Amniotic stem cell (primary cell): ENCODE measurements around the gene THTPA.

Experiments used
- DNase-seq: peaks from one replicate; lab custom pipeline; 2025; lab: John Stamatoyannopoulos, UW

Gene THTPA, protein sequence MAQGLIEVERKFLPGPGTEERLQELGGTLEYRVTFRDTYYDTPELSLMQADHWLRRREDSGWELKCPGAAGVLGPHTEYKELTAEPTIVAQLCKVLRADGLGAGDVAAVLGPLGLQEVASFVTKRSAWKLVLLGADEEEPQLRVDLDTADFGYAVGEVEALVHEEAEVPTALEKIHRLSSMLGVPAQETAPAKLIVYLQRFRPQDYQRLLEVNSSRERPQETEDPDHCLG

DNA sequence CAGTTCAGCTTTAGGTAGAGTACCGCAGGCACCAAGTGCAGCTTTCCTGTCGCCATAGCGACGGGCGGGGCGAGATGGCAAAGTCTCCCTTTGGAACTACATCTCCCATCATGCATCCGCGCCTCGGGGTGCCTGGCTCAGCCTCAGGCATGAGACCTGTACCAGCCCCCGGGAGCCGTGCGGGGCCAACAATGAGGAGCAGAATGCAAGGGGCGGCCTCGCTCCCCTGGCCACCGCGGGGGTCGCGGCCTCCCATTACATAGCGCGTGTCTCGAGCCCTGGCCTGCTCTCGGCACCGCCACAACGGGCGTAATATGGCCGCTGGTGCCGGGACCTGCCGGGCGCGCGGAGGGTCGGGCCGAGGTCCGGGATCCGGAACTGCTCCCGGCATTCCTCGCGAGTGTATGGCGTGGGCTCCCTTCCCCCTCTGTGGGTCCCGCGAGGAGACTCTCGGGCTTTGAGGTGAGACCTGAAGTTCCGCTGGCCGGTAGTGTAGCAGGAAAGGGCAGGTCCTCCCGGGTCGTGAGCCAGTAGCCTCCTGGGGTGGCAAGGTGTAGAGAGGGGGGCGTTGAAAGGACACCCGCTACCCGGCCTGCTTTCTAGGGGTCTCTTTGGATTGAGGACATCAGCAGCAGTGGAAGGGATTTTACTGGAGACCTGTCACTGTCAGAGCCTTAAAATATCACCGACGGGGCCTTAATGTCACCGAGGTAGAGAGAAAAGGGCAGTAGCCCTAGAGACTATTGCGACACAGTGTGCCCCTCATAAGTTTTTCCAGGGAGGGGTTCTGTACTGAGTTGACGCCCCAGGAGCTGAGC is at the start of gene THTPA:
Gene THTPA (plus strand): TSS at position 390 of the 818 bp plus-strand sequence. CDS start 487 bp downstream, outside the sequence.
- DNase-seq, result peak; percentile 71

DNA sequence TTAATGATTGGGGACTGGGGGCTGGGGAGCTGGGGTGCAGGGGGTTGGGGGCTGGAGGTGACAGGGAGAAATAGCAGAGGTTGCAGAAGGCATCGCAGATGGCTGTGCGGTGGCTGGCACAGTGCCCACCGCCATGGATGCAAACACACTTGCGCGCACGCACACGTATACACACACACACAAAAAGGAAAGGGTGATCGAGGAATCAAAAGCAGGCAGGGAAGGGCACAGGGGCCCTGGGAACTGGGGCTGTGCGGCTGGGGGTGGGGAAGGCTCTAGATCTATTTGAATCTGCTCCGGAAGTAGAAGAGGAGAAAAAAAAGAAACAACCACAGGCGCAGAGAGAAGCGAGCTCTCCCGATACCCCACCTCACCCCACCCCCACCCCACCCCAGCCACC is 43.9 kb upstream of the THTPA start:
- DNase-seq, result no peak

DNA sequence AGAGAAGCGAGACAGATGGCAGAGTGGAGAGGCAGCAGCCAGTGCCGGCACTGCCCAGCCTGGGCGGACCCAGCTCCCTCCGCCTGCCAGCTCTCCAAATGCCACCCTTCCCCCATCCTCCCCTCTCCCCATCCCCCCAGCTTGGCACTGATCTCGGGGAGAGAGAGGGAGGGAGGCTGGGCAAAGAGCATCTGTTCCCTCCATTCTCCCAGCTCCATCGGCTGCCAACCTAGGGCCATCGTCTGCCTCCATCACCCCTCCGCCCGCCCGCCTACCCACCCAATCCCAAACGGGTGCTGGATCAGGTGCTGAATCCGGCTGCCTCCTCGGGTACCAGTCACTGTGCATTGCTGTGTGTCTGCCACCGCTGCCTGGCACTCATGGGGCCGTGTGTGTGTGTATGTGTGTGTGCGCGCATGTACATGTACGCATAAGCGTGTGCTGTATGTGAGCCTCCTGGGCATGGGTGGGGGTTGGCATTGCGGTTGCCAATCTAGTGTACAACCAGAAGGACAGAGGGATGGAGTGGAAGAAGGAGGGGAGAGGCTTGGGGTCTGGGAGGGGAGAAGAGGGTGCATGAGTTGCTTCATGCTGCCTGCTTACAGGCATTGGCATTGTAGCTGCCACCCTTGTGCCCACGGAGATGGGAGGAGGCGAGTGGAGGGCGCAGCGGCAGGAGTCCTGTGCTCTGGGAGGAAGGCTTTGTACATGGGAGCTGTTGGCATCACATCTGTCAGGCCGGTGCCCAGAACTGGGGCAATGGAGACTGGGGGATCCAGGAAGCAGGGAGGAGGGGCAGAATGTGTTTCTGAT is 42.9 kb upstream of the THTPA start:
- DNase-seq, result no peak

DNA sequence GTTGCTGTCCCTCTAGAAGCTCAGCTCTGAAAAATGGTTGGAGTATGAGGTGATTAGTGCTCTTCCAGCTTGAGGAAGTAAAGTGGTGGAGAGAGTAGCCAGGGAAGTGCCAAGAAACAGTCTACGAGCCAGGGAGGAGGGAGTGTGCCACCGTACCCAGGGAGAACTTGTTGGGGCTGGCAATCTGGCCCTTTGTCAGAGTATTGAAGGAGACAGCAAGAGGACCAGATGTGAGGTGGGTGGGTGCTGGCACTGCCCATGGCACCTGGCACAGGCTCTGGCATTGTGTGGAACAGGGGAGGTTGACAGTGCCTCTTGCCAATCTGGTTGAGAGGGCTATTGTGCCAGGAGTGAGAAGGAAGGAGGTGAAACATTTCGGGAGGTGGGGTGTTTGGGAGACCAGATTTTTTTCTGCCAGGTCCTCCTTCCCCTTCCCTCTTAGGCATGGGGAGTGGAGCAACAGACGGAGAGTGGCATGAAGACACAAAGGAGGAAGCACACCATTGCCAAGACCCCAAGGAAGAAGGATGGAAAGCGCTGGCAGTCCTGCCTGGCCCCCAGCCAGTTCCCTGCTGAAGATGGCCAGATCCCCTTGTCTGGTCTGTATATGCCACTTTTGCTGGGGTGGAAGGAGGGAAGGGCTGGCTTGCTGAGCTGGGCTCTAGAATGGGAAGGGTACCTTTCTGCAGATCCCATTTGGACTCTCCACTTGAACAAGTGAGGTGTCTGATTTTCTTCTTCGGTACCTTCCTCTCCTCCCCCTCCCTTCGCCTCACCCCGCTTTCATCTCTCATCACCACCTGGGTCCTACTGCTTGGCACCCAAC is 42.0 kb upstream of the THTPA start:
- no peak for DNase-seq

DNA sequence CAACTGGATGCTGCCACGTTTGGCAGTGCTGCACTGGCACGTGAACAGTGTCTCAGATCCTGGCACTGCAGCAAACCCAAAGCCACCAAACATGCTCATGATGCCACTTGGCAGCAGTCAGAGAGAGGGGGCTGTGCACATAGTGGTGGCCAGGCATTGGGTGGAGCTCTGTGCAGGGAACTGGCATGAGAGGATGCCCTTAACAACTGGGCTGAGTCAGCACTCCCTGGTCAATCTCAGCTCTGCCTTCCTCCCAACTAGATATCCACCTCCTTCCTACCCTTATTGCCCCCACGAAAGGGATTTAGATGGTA is 41.5 kb upstream of the THTPA start:
- DNase-seq, result no peak

DNA sequence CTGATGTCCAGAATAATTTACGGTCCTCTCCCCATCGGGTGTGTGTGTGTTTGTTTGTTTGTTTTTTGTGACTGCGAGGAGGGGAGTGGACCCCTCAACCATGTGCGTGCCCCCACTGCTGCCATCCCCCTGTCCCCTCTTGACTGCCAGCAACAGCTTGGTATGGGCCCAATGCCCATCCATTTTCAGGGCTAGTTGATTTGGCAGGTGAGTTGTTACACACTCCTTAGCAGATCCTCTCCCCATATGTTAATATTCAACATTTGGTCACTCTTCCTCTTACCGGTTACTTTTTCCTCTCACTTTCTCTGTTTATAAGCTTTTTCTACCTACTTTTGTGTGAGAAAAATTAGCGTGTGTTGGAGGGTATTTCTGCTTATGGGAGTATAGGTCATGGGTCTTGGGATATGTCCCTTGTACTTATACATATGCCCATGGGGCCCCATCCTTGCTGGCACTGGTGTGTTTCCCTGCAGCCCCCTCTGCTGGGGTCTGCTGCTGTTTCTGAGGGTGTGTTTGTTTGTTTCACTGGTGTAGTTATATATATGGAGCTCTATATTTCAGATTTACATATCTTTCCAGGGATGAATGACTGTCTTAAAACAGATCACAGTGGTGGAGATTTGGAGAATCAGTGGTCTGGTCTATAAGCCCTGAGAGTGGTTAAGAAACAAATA is 38.3 kb upstream of the THTPA start:
- no peak for DNase-seq

DNA sequence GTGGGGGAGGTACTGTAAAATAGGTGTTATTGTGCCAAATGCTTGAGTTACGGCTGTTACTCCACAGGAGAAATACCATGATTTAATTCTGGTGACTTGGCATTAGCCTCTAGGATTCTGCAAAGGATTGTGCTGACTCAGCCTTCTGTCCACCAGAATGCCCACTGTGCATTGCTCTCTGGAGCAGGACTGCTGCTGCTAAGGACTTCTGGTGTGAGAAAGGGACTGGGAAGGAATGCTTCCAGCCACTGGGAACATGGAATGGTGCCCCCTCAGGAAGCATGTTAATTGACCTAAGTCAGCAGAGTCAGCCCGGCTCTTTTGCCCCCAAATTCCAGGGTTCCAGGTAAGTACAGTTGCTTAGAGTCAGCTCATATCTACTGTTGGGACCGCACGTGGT is 37.4 kb upstream of the THTPA start:
- DNase-seq, result no peak

DNA sequence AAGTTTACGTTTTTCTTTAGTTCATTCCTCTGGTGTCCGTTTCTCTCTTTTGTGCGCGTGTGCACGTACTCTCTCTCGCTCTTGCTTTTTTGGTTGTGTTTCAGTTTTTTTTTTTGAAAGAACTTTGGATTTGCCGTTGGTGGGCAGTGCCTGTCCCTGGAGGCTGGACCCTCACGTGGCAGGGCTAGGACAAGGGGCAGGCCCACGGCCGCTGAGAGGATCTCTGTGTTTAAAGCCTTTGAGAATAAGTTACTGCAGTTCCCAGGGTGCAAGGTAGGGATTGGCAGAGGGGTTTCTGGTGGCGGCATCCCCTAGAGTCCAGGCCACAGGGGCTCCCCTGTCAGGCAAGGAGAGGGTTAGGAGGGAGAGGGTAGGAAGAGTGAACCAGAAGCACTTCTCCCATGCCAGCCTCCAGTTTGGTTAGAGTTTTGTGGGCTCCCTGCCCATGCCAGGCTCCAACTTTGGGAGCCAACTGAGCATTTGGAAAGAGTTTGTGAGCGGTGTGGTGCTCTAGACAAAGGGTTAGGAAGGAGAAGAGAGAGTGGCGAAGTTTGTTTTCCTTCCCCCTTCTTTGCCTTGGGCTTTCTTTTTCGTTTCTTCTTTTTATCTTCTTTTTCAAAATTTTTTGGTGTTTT is 35.1 kb upstream of the THTPA start:
- DNase-seq, result no peak

DNA sequence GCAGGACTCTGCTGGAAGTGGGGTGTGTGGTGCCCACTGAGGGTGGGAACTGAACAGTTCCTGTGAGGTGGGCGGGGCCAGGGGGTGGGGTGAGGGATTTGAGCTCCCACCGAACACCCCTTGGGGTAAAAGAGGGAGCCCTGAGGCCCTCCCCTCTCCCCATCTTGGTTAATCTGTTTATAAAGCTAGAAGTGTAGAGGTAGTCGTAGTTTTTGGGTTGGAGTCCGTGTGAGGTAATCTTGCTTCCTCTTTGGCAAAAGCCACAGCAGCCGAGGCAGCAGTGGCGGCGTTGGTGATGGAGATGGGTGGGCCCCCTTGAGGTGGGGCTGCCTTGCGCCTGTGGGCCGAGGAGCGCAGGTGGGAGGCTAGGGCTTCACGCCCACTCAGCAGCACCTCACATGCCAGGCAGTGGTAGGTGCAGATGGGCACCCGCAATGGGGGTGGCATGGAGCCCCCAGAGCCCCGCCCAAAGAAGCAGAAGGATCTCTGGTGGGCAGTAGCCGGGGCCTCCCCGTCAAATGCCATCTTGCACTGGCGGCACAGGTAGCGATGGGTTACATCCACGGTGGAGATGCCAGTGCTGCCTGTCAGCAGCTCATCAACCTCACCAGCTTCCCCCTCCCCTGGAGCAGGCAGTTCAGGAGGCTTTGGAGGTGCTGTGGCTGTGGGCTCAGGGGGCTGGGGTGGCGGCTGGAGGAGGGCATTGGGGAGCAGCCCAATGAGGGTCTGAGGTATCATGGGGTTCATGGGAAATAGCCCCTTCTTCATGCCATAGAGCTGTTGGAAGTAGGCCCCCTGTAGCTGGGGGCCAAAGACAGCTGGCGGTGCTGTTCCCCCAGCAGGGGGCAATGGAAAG is 34.1 kb upstream of the THTPA start:
- DNase-seq, result no peak

DNA sequence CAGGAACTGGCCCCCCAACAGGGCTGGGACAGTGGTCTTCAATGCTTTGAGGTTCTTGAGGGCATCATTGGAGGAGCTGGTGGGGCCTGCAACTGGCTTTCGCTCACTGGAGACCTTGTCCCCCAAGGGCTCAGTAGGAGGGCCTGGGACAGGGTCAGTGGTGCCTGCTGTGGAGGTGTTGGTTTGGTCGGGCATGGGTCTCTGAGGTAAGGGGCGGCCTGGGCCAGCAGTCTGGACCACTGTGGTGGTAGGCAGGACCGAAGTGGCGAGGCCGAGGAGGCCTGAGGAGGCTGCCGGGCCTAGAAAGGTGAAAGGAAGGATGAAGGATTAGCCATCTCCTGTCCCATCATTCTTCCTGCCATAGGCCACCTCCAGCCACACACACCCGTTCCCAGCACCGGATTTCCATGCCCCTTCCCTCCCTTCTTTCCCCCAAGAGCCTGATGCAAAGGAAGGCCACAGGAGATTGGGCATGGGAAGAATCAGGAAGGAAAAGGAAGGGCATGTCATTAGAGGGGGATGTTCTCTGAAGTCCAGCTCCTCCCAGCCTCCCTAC is 33.4 kb upstream of the THTPA start:
- no peak for DNase-seq

DNA sequence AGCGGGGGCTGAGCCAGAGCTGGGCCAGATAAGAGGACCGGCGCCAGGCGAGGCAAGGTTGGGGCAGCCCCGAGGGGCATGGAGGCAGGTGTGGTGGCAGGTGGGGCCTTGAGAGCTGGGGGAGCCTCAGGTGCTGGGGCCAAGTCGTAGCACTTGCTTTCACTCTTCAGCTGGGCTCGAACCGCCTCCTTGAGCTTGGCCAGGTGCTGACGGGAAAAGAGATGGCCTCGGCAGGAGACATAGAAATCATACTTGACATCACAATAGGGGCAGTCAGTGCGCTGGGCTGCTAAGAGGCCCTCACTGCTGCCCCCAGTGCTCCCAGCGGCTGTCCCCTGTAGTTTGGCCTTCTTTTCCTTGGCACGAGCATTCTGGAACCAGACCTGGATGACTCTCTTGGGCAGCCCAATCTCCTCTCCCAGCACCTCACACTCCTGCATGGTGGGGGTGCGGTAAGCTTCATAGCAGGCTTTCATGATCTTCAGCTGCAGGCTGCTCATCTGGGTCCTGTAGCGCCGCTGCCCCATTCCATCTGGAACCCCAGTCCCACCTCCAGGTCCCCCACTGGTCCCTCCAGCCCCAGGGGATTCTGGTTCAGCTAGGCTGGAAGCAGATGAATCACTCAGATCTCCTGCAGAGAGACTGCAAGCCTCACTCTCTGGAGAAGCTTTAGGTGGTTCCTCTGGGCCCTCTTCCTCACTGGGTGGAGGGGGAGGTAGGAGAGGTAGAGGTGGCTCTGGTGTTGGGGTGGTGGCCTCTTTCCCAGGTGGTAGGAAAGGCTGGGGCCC is 32.6 kb upstream of the THTPA start:
- no peak for DNase-seq

DNA sequence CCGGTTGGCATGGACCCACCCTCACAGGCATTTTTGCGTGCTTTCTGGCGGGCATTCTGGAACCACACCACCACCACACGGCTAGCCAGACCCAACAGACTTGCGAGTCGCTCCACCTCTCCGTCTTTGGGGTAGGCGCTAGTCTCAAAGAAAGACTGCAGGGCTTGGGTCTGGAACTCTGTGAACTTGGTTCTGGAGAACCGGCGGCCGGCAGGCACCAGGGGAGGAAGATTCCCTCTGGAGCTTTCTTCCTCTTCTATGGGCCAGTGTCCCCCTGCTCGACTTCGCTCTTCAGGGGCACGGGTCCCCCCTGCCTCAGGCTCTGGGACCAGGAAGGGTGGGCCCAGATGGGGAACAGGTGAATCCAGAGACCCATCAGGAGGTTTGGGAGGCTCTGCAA is 31.1 kb upstream of the THTPA start:
- no peak for DNase-seq

DNA sequence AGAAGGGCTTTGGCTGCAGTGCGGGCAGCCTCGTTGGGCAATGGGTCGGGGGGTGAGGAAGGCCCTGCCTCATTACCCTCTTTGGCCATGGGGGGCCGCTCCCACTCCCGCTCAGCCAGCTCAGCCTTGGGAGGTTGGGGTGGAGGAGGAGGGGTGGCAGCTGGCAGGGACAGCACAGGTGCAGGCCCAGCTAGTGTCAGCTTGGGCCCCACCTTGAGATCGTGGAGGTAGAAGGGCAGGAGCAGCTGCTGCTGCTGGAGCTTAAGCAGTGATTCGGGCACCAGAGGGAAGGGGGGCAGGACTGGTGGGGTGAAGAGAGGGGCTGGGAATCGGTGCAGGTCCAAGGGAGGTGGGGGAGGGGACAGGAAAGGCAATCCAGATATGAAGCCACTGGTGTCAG is 30.5 kb upstream of the THTPA start:
- DNase-seq, result no peak

DNA sequence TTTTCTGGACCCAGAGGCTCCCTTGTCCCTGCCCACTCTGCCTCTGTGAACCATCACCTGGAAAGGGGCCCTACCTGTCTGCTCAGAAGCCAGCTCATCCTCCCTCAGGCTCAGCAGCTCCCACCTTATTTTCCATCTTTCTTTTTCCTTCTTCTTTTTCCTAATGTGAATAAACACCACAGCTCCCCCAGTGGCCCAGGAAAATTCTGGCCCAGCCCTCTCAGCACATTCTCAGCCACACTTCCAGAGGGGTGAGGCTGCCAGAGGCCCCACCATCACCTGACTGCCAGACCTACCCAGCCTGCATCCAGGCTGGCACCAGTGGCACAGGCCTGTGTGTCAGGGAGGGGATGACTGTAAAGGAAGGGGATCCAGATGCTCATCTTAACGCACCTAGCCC is 27.5 kb upstream of the THTPA start:
- no peak for DNase-seq

DNA sequence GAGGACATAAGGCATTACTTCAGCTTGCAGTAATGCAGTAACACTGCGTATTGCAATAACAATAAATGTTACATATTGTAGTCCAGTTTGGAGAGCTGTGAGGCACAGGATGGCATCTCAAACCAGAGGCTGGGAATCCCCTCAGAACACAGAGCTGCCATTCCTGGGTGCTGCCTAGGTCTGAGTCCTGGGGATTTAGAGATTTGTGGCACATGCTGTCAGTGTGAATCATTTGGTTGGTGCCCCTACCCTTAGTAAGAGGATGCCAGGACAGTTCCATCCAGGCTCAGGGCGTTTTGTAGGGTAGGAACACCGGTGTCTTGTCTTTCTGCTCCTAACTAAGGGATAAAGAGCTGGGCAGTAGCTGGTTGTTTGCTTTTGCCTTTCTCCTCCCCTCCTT is 27.1 kb upstream of the THTPA start:
- DNase-seq, result no peak

DNA sequence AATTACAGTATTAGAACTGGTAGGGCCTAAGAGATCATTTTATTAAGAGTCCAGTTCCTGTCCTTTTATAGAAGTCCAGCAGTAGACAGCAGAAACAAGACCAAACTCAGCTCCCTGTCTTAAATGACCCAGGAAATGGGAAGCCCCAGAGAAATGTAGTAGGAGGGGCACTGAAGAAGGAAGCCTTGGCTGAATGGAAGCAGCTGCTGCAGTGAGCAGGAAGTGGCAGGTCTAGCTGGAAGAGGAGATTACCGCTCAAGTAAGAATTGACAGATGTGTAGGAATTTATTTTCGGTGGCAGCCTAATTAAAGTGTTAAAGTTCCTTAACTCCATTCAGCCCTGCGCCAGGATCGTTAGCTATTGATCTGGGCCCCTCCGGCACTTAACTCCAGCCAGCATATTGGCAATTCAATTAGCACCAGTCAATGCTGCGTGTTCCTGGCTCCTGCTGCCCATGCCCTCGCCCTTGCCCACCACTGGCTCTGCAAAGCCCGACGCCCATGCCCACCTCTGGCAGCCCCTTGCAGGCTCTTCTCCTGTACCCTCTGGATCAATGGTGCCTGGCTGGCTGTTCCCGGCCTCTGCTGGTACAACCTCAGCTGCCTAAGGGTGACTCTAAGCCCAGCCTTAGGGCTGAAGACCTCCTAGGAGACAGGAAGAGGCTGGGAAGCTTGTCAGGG is 25.6 kb upstream of the THTPA start:
- DNase-seq, result no peak

DNA sequence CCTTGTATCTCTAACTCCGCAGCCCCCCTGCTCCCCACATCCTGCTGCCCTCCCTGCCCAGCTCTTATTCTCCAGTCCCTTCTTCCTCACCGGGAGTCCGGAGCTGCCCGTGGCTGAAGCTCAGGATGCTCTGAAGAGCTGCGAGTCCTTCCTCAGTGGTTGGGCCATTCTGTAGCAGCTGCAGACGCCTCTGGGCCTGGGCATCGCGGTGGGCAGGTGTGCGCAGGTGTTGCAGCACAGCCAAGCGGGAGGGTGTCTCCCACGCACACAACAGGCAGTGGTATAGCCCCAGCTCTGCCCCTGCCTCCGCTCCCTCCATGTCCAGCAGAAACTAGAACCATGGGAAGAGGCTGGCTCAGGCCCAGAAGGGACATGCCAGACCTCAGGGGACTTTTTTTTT is 24.7 kb upstream of the THTPA start:
- no peak for DNase-seq

DNA sequence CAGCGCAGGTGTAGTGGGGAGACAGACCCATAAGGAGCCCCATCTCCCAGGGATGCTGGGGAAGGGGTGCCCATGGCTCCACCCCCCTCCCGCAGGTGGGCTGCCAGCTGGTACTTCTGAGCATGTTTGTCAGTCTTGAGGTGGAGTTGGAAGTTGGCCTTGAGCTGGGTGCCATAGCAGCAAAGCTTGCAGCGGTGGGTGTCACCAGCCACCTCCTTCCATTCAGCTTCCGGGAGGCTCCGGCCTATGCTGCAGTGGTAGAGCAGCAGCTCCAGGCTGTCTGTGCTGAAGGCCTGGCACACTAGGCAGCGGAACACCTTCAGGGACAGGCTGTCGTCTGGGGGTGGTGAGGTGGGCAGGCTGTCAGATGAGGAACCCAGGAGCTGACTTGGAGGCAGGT is 23.4 kb upstream of the THTPA start:
- DNase-seq, result no peak
